IMR-90 (cell line): Measurements from ENCODE around the gene HECW1. TPM values are rescaled to one million over a fixed set of nuclear protein-coding genes. Genes with fewer than 3 reads are reported as not detected.

Experiments used
- ATAC-seq: fragments of 200-7000 bp; cut with Tn5 transposase; 2 replicates; pipeline ENCODE4 v1.9.1; 2020; ENCODE audit warnings: low read depth, mild to moderate bottlenecking, moderate library complexity
- BruUV-seq: library from RNA; stranded (reverse); fragments of 400-500 nt; replicated peaks from 2 replicates; lab custom pipeline; 2021; lab: Mats Ljungman, UMichigan
- CTCF ChIA-PET: fragments of 300-600 bp; formaldehyde crosslinking; extraction: SDS; loops from one replicate; lab custom pipeline; 2021; ENCODE audit warnings: antibody characterized with exemption; lab: Yijun Ruan, JAX
- POLR2A ChIA-PET: fragments of 300-600 bp; sonication (Branson Sonifier 250); formaldehyde crosslinking; loops from one replicate; lab custom pipeline; 2022; ENCODE audit warnings: antibody characterized with exemption; ENCODE audit not compliant: unreplicated experiment; lab: Charles Lee
- DNase-seq: peaks from one replicate; pipeline ENCODE4 v3.0.0; 2013
- H2AFZ ChIP-seq: replicated peaks from 2 replicates; pipeline ENCODE3; 2013; ENCODE audit warnings: low read length, mild to moderate bottlenecking; ENCODE audit not compliant: poor library complexity
- H2AK5ac ChIP-seq: 2 replicates; pipeline ENCODE4 v1.6.1; 2013; ENCODE audit warnings: low read depth, low read length, inconsistent platforms
- H2AK9ac ChIP-seq: replicated peaks from 2 replicates; pipeline ENCODE3; 2013; ENCODE audit warnings: mild to moderate bottlenecking, low read depth, low read length, moderate library complexity; ENCODE audit not compliant: poor library complexity
- H2BK120ac ChIP-seq: 2 replicates; pipeline ENCODE4 v1.6.1; 2013; ENCODE audit warnings: low read depth, low read length, inconsistent platforms
- H2BK15ac ChIP-seq: 3 replicates; pipeline ENCODE4 v1.6.1; 2013; ENCODE audit warnings: low read depth, low read length, inconsistent platforms
- H2BK20ac ChIP-seq: 2 replicates; pipeline ENCODE4 v1.6.1; 2013; ENCODE audit warnings: low read depth, mild to moderate bottlenecking, inconsistent platforms, low read length, moderate library complexity
- H2BK5ac ChIP-seq: 2 replicates; pipeline ENCODE4 v1.6.1; 2013; ENCODE audit warnings: mild to moderate bottlenecking, low read depth, low read length, inconsistent platforms; ENCODE audit not compliant: poor library complexity, severe bottlenecking
- H3K14ac ChIP-seq: replicated peaks from 2 replicates; pipeline ENCODE4 v1.6.1; 2013; ENCODE audit warnings: low read depth, low read length, inconsistent platforms
- H3K18ac ChIP-seq: 2 replicates; pipeline ENCODE4 v1.6.1; 2013; ENCODE audit warnings: low read depth, low read length, control low read depth
- H3K23ac ChIP-seq: 2 replicates; pipeline ENCODE4 v1.6.1; 2013; ENCODE audit warnings: low read depth, low read length, inconsistent platforms
- H3K27ac ChIP-seq: 2 replicates; pipeline ENCODE4 v1.5.1; 2013; ENCODE audit warnings: mild to moderate bottlenecking, control low read depth, low read length; ENCODE audit not compliant: insufficient read depth
- H3K27me3 ChIP-seq: 2 replicates; pipeline ENCODE4 v1.6.1; 2013; ENCODE audit warnings: low read length; ENCODE audit not compliant: control insufficient read depth, insufficient read depth
- H3K36me3 ChIP-seq: 2 replicates; pipeline ENCODE4 v1.6.1; 2013; ENCODE audit warnings: low read length, mixed read lengths; ENCODE audit not compliant: control insufficient read depth, insufficient read depth
- H3K4ac ChIP-seq: 2 replicates; pipeline ENCODE4 v1.6.1; 2013; ENCODE audit warnings: low read depth, low read length, inconsistent platforms
- H3K4me1 ChIP-seq: 2 replicates; pipeline ENCODE4 v1.6.1; 2013; ENCODE audit warnings: low read length, mixed read lengths; ENCODE audit not compliant: control insufficient read depth, insufficient read depth
- H3K4me2 ChIP-seq: 2 replicates; pipeline ENCODE4 v1.6.1; 2013; ENCODE audit warnings: low read depth, mild to moderate bottlenecking, control low read depth, low read length, moderate library complexity
- H3K4me3 ChIP-seq: 2 replicates; pipeline ENCODE4 v1.5.1; 2013; ENCODE audit warnings: low read depth, mild to moderate bottlenecking, control low read depth, low read length, moderate library complexity; ENCODE audit not compliant: insufficient read depth
- H3K56ac ChIP-seq: 2 replicates; pipeline ENCODE4 v1.6.1; 2013; ENCODE audit warnings: low read length, inconsistent platforms; ENCODE audit not compliant: insufficient read depth; ENCODE audit errors: extremely low read depth
- H3K79me1 ChIP-seq, 2 experiments: 2 replicates each; pipeline ENCODE4 v1.6.1; 2013; ENCODE audit warnings: low read length in 2 of 2, inconsistent platforms in 1 of 2, low read depth in 1 of 2
- H3K9ac ChIP-seq: 2 replicates; pipeline ENCODE4 v1.6.1; 2013; ENCODE audit warnings: low read depth, low read length, control low read depth
- H3K9me1 ChIP-seq: 2 replicates; pipeline ENCODE4 v1.6.1; 2013; ENCODE audit warnings: low read length, inconsistent platforms; ENCODE audit not compliant: insufficient read depth
- H3K9me3 ChIP-seq: 2 replicates; pipeline ENCODE4 v1.6.1; 2013; ENCODE audit warnings: low read length; ENCODE audit not compliant: control insufficient read depth, insufficient read depth
- H4K20me1 ChIP-seq: 2 replicates; pipeline ENCODE4 v1.6.1; 2013; ENCODE audit warnings: low read length, inconsistent platforms; ENCODE audit not compliant: insufficient read depth
- H4K5ac ChIP-seq: 2 replicates; pipeline ENCODE4 v1.6.1; 2013; ENCODE audit warnings: mild to moderate bottlenecking, low read depth, low read length, control low read depth
- H4K8ac ChIP-seq, 2 experiments: 2 replicates each; pipeline ENCODE4 v1.6.1; 2013; ENCODE audit warnings: low read depth in 2 of 2, low read length in 2 of 2, control low read depth in 1 of 2, inconsistent platforms in 1 of 2
- H4K91ac ChIP-seq: 2 replicates; pipeline ENCODE4 v1.6.1; 2013; ENCODE audit warnings: low read depth, low read length, inconsistent platforms; ENCODE audit not compliant: insufficient read depth
- BHLHE40 ChIP-seq: fragments of 150-350 bp; IDR thresholded peaks from 2 replicates; pipeline ENCODE4 v1.6.1; 2016; ENCODE audit warnings: mild to moderate bottlenecking, low read depth, low read length
- CEBPB ChIP-seq: IDR thresholded peaks from 2 replicates; pipeline ENCODE4 v1.6.1; 2012; ENCODE audit warnings: low read depth, low read length, improper control_type of control experiment
- CHD1 ChIP-seq: IDR thresholded peaks from 2 replicates; pipeline ENCODE4 v1.6.1; 2012; ENCODE audit warnings: low read depth, low read length, improper control_type of control experiment
- FOS ChIP-seq: fragments of 150-350 bp; IDR thresholded peaks from 2 replicates; pipeline ENCODE4 v1.6.1; 2016; ENCODE audit warnings: low read depth, low read length
- MAFK ChIP-seq: IDR thresholded peaks from 2 replicates; pipeline ENCODE4 v1.6.1; 2012; ENCODE audit warnings: low read depth, low read length, improper control_type of control experiment
- MAZ ChIP-seq: IDR thresholded peaks from 2 replicates; pipeline ENCODE4 v1.6.1; 2012; ENCODE audit warnings: low read depth, mild to moderate bottlenecking, low read length, improper control_type of control experiment, moderate library complexity, borderline replicate concordance
- MXI1 ChIP-seq: IDR thresholded peaks from 2 replicates; pipeline ENCODE4 v1.6.1; 2012; ENCODE audit warnings: low read depth, mild to moderate bottlenecking, low read length, moderate library complexity, borderline replicate concordance
- NFE2L2 ChIP-seq: fragments of 150-350 bp; IDR thresholded peaks from 2 replicates; pipeline ENCODE4 v1.6.1; 2016; ENCODE audit warnings: low read depth, mild to moderate bottlenecking, low read length
- POLR2A ChIP-seq: IDR thresholded peaks from 2 replicates; pipeline ENCODE4 v1.6.1; 2012; ENCODE audit warnings: mild to moderate bottlenecking, low read depth, low read length
- RAD21 ChIP-seq: IDR thresholded peaks from 2 replicates; pipeline ENCODE4 v1.6.1; 2012; ENCODE audit warnings: low read length, improper control_type of control experiment
- RCOR1 ChIP-seq: IDR thresholded peaks from 2 replicates; pipeline ENCODE4 v1.6.1; 2012; ENCODE audit warnings: mild to moderate bottlenecking, low read length, improper control_type of control experiment; ENCODE audit not compliant: insufficient replicate concordance
- RFX5 ChIP-seq: IDR thresholded peaks from 2 replicates; pipeline ENCODE4 v1.8.0; 2012; ENCODE audit warnings: low read depth, mild to moderate bottlenecking, low read length, moderate library complexity
- SMC3 ChIP-seq: fragments of 150-350 bp; IDR thresholded peaks from 2 replicates; pipeline ENCODE4 v1.6.1; 2016; ENCODE audit warnings: low read depth, mild to moderate bottlenecking, antibody characterized with exemption, low read length, moderate library complexity
- WGBS, 2 experiments: methylation state at CpG; one replicate each; pipeline versions ENCODE4 v1.1.5 to v1.1.7; 2013; ENCODE audit warnings: missing lambda C conversion rate in 2 of 2; ENCODE audit not compliant: insufficient read length in 1 of 2; ENCODE audit errors: extremely low coverage in 2 of 2; 5-methylcytosine and 5-hydroxymethylcytosine counted together
- dilution Hi-C: fragments of 300-500 bp; cut with HindIII; formaldehyde crosslinking; loops from one replicate; pipeline ENCODE4 v1.14.3; 2018; ENCODE audit warnings: low sequenced_read_pairs; ENCODE audit not compliant: unreplicated experiment
- in situ Hi-C: fragments of 300-500 bp; cut with MboI; formaldehyde crosslinking; loops from 3 replicates; pipeline ENCODE4 v1.14.3; 2019; ENCODE audit warnings: low sequenced_read_pairs, inconsistent platforms, mixed read lengths
- intact Hi-C: fragments of 100-400 bp; cut with micrococcal nuclease; formaldehyde crosslinking; loops from 2 replicates; pipeline ENCODE4 v1.10.0; 2022
- polyA plus RNA-seq, 3 experiments: library from polyadenylated mRNA; depleted of rRNA; stranded (reverse); fragments of >200 nt; gene quantifications; 2 replicates each; pipeline ENCODE4 v1.2.3, GENCODE V29; 2012; ENCODE audit warnings: low replicate concordance in 1 of 3
- total RNA-seq: library from RNA; depleted of rRNA; stranded (reverse); fragments of >200 nt; gene quantifications from 2 replicates; pipeline ENCODE4 v1.2.3, GENCODE V29; 2012
- TF ChIP-seq, protein P1 (sequence below): conservative IDR thresholded peaks from 2 replicates; pipeline ENCODE4 v1.5.1; 2012; ENCODE audit warnings: mild to moderate bottlenecking, low read depth, low read length, improper control_type of control experiment
- TF ChIP-seq, protein P2 (sequence below): fragments of 150-350 bp; IDR thresholded peaks from 2 replicates; pipeline ENCODE4 v1.6.1; 2016; ENCODE audit warnings: low read depth, mild to moderate bottlenecking, low read length, moderate library complexity, borderline replicate concordance
- TF ChIP-seq, protein P3 (sequence below): fragments of 150-350 bp; IDR thresholded peaks from 2 replicates; pipeline ENCODE4 v1.6.1; 2017; ENCODE audit warnings: mild to moderate bottlenecking, antibody characterized with exemption, low read length, low read depth

HECW1 gene
- total and polyA plus RNA-seq, 2 of the 4 experiments (the other 2 are of a cell fraction), result 0.56 to 1.3 TPM

- in situ Hi-C loops, result no loop called here
- H3K23ac ChIP-seq, result no peak overlapping the region
- POLR2A ChIA-PET, result no interaction called here
Observed at GRCh38 chr7:43417455-43417854, 305.0 kb downstream of the HECW1 start.

More at GRCh38 chr7:43417455-43417854, 305.0 kb downstream of the HECW1 start:
- Histone ChIP-seq H2BK20ac (no peak overlapping the region), H2BK120ac (no peak overlapping the region), H3K9ac (no peak overlapping the region), H4K20me1 (no peaks in the 10 kb centered on the region), H3K4me3 (no peak overlapping the region), H2BK15ac (no peak overlapping the region), H3K18ac (no peak overlapping the region), H3K4me1 (no peaks in the 10 kb centered on the region), H2BK5ac (no peak overlapping the region), H4K5ac (no peak overlapping the region), H2AFZ (no peak overlapping the region), H3K27me3 (no peaks in the 10 kb centered on the region), H2AK9ac (no peak overlapping the region), H3K36me3 (no peaks in the 10 kb centered on the region), H3K14ac (no peak overlapping the region), H3K56ac (no peak overlapping the region), H3K4me2 (no peak overlapping the region), H4K8ac (no peak overlapping the region), H2AK5ac (no peak overlapping the region), H4K91ac (no peak overlapping the region), H3K9me1 (no peaks in the 10 kb centered on the region), H3K27ac (no peak overlapping the region), H3K79me1 (no peaks in the 10 kb centered on the region), H3K9me3 (no peaks in the 10 kb centered on the region), H3K4ac (no peak overlapping the region)
- no peak for ATAC-seq
- intact Hi-C loops, result no loop called here
- dilution Hi-C loops, result no loop called here
- TF ChIP-seq BHLHE40, result no peak
- TF ChIP-seq, protein P1, sequence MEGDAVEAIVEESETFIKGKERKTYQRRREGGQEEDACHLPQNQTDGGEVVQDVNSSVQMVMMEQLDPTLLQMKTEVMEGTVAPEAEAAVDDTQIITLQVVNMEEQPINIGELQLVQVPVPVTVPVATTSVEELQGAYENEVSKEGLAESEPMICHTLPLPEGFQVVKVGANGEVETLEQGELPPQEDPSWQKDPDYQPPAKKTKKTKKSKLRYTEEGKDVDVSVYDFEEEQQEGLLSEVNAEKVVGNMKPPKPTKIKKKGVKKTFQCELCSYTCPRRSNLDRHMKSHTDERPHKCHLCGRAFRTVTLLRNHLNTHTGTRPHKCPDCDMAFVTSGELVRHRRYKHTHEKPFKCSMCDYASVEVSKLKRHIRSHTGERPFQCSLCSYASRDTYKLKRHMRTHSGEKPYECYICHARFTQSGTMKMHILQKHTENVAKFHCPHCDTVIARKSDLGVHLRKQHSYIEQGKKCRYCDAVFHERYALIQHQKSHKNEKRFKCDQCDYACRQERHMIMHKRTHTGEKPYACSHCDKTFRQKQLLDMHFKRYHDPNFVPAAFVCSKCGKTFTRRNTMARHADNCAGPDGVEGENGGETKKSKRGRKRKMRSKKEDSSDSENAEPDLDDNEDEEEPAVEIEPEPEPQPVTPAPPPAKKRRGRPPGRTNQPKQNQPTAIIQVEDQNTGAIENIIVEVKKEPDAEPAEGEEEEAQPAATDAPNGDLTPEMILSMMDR, result no peak
- no peak for TF ChIP-seq RFX5
- no peak for TF ChIP-seq FOS
- no peak for TF ChIP-seq CHD1
- TF ChIP-seq MXI1, result no peak
- TF ChIP-seq NFE2L2, result no peak
- TF ChIP-seq MAFK, result no peak
- no peak for TF ChIP-seq RAD21
- no peak for TF ChIP-seq POLR2A
- no peak for TF ChIP-seq RCOR1
- TF ChIP-seq, protein P2, sequence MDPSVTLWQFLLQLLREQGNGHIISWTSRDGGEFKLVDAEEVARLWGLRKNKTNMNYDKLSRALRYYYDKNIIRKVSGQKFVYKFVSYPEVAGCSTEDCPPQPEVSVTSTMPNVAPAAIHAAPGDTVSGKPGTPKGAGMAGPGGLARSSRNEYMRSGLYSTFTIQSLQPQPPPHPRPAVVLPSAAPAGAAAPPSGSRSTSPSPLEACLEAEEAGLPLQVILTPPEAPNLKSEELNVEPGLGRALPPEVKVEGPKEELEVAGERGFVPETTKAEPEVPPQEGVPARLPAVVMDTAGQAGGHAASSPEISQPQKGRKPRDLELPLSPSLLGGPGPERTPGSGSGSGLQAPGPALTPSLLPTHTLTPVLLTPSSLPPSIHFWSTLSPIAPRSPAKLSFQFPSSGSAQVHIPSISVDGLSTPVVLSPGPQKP, result no peak
- TF ChIP-seq, protein P3, sequence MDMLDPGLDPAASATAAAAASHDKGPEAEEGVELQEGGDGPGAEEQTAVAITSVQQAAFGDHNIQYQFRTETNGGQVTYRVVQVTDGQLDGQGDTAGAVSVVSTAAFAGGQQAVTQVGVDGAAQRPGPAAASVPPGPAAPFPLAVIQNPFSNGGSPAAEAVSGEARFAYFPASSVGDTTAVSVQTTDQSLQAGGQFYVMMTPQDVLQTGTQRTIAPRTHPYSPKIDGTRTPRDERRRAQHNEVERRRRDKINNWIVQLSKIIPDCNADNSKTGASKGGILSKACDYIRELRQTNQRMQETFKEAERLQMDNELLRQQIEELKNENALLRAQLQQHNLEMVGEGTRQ, result no peak
- TF ChIP-seq SMC3, result no peak
- TF ChIP-seq MAZ, result no peak
- no peak for TF ChIP-seq CEBPB
- no CpG with 5 or more reads among the region's 3 CpGs for WGBS, 2 experiments
- CTCF ChIA-PET, result interaction anchor here (0.6 kb wide), 1 partner anchor 19 kb away, joined by 3 read pairs; no protein-coding TSS in a partner anchor
- DNase-seq, result no peak
- BruUV-seq, result no TSS peak
